ENCODE measurements around the gene HTRA1. TPM values are rescaled to one million over a fixed set of nuclear protein-coding genes. Genes with fewer than 3 reads are reported as not detected.

The HTRA1 gene
- total RNA-seq, 4 donors from 2014 or later, result 14.2 to 23.2 (median 17.2) TPM

- in situ Hi-C loops (cut with MboI; ENCODE audit: low sequenced_read_pairs in 4 of 4), result loop anchor here in 1 of 4 donors (10.0 kb wide), 1 partner anchor 106 kb away; the partner anchor contains the start of gene DMBT1
- Histone ChIP-seq H3K4me1 (peaks cover 13 to 16% of the 10 kb centered on the region in 2 donors), H3K36me3 (no peaks in the 10 kb centered on the region), H3K27me3 (no peaks in the 10 kb centered on the region), H3K9me3 (no peaks in the 10 kb centered on the region), H3K27ac (no peak overlapping the region), H3K4me3 (no peak overlapping the region)
- no peak for ATAC-seq
- DNase-seq, result no peak
- intact Hi-C loops (cut with DNase I; ENCODE audit: low total_unique reads), result no loop called here
- TF ChIP-seq POLR2A (IDR thresholded peaks at IDR 0.05), result no peak
Observed at GRCh38 chr10:122458693-122459092, 2.7 kb upstream of the HTRA1 start.

GRCh38 chr10:122459561-122460273, 1.6 kb upstream of the HTRA1 start:
- intact Hi-C loops (cut with DNase I; ENCODE audit: low total_unique reads) (loop anchor here (5.0 to 10.0 kb wide), 2 partner anchors 82 to 105 kb away; partner anchors contain the start of gene DMBT1), in situ Hi-C loops (cut with MboI; ENCODE audit: low sequenced_read_pairs in 4 of 4) (loop anchor here in 1 of 4 donors (10.0 kb wide), 1 partner anchor 105 kb away; the partner anchor contains the start of gene DMBT1)
- ATAC-seq (no peak), DNase-seq (no peak)
- Histone ChIP-seq H3K4me3 (no peak overlapping the region), H3K9me3 (no peaks in the 10 kb centered on the region), H3K36me3 (no peaks in the 10 kb centered on the region), H3K27ac (no peak overlapping the region), H3K4me1 (peaks cover 21 to 22% of the 10 kb centered on the region in 2 donors), H3K27me3 (no peaks in the 10 kb centered on the region)
- TF ChIP-seq CTCF (IDR thresholded peaks at IDR 0.05 in 4 of 5, conservative IDR thresholded peaks at IDR 0.05 in 1 of 5) (no peak), POLR2A (IDR thresholded peaks at IDR 0.05) (no peak)

- Histone ChIP-seq H3K27me3 (no peaks in the 10 kb centered on the region), H3K27ac (peak overlapping the region in 2 of 4 donors; percentile 16 to 54), H3K4me1 (peaks cover 21 to 28% of the 10 kb centered on the region in 2 donors), H3K9me3 (no peaks in the 10 kb centered on the region), H3K36me3 (no peaks in the 10 kb centered on the region), H3K4me3 (peak overlapping the region; percentile 53 to 79 (median 62))
- TF ChIP-seq CTCF (IDR thresholded peaks at IDR 0.05 in 4 of 5, conservative IDR thresholded peaks at IDR 0.05 in 1 of 5) (no peak), POLR2A (IDR thresholded peaks at IDR 0.05) (no peak)
- intact Hi-C loops (cut with DNase I; ENCODE audit: low total_unique reads) (loop anchor here (5.0 to 10.0 kb wide), 2 partner anchors 84 to 104 kb away; partner anchors contain the start of gene DMBT1), in situ Hi-C loops (cut with MboI; ENCODE audit: low sequenced_read_pairs in 4 of 4) (no loop called here)
- ATAC-seq, result no peak
- no peak for DNase-seq
Observed at GRCh38 chr10:122460891-122461293, 461 bp upstream of the HTRA1 start.

GRCh38 chr10:122461729-122462532, 578 bp downstream of the HTRA1 start:
- in situ Hi-C loops (cut with MboI; ENCODE audit: low sequenced_read_pairs in 4 of 4), result no loop called here

More at GRCh38 chr10:122461729-122462532, 578 bp downstream of the HTRA1 start:
- no peaks in the 10 kb centered on the region for H3K36me3 ChIP-seq
- H3K27ac ChIP-seq, result peak overlapping the region; percentile 69 to 73 (median 70)
- H3K4me1 ChIP-seq, result peaks cover 23 to 28% of the 10 kb centered on the region in 2 donors
- H3K9me3 ChIP-seq, result no peaks in the 10 kb centered on the region
- H3K4me3 ChIP-seq, result peak overlapping the region; percentile 68 to 74 (median 71)
- ATAC-seq, result peak; percentile 43 to 48
- DNase-seq, result no peak
- intact Hi-C loops (cut with DNase I; ENCODE audit: low total_unique reads), result loop anchor here (5.0 to 10.0 kb wide), 2 partner anchors 85 to 103 kb away; partner anchors contain the start of gene DMBT1
- H3K27me3 ChIP-seq, result no peaks in the 10 kb centered on the region
- TF ChIP-seq CTCF (IDR thresholded peaks at IDR 0.05 in 4 of 5, conservative IDR thresholded peaks at IDR 0.05 in 1 of 5), result no peak
- TF ChIP-seq POLR2A (IDR thresholded peaks at IDR 0.05), result no peak
